ENCODE measurements around the gene PRKN. TPM values are rescaled to one million over a fixed set of nuclear protein-coding genes. Genes with fewer than 3 reads are reported as not detected.

PRKN gene
- total RNA-seq, 1 experiment from 2014 or later = 1.2 TPM

DNA sequence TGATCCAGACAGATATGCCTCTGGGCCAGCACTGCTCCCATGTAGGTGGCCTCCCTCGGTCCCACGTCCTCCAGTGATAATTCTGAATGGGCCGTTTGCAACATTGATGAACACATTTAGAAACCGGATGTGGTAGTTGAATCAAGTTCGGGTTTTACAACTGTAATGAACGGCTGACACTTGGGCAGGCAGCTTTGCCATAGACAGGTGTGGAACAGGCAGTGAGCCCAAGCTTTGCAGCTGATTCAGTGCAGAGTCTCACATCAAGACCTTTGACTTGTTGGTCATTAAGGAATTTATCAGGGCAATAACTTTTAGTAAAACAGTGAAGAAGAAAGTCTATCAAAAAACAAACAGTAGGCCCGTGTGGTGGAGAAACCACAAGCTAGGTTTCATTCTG lies 987.1 kb downstream of the PRKN start:
- CTCF ChIA-PET = no interaction called here
- no TSS peak for BruUV-seq (replicated peaks)

GRCh38 chr6:161736781-161737292 lies 990.7 kb downstream of the PRKN start:
- TF ChIP-seq EZH2 (IDR thresholded peaks at IDR 0.05; ENCODE audit: borderline replicate concordance, low read depth, low read length, poor library complexity, severe bottlenecking) = no peak
- TF ChIP-seq, protein P1, sequence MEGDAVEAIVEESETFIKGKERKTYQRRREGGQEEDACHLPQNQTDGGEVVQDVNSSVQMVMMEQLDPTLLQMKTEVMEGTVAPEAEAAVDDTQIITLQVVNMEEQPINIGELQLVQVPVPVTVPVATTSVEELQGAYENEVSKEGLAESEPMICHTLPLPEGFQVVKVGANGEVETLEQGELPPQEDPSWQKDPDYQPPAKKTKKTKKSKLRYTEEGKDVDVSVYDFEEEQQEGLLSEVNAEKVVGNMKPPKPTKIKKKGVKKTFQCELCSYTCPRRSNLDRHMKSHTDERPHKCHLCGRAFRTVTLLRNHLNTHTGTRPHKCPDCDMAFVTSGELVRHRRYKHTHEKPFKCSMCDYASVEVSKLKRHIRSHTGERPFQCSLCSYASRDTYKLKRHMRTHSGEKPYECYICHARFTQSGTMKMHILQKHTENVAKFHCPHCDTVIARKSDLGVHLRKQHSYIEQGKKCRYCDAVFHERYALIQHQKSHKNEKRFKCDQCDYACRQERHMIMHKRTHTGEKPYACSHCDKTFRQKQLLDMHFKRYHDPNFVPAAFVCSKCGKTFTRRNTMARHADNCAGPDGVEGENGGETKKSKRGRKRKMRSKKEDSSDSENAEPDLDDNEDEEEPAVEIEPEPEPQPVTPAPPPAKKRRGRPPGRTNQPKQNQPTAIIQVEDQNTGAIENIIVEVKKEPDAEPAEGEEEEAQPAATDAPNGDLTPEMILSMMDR (conservative IDR thresholded peaks at IDR 0.05; ENCODE audit: low read depth, low read length) = no peak
- no peak for DNase-seq (ENCODE audit: low spot score)
- no peak overlapping the region for H3K4me3 ChIP-seq (ENCODE audit: low read depth, low read length, poor library complexity, severe bottlenecking)
- H3K36me3 ChIP-seq (ENCODE audit: insufficient read depth, low read length, poor library complexity, severe bottlenecking) = no peaks in the 10 kb centered on the region
- ChIA-PET POLR2A (ENCODE audit: low non-redundant PET) (no interaction called here), CTCF (no interaction called here)
- no peak overlapping the region for H3K27ac ChIP-seq (ENCODE audit: low read depth, low read length, poor library complexity, severe bottlenecking)
- no peaks in the 10 kb centered on the region for H3K27me3 ChIP-seq (replicated peaks; ENCODE audit: insufficient read depth, low read depth, low read length, poor library complexity)
- BruUV-seq (replicated peaks) = no TSS peak
- H3K4me1 ChIP-seq (ENCODE audit: insufficient read depth, low read length, poor library complexity, severe bottlenecking) = no peaks in the 10 kb centered on the region
- intact Hi-C loops (cut with micrococcal nuclease; ENCODE audit: unreplicated experiment) = no loop called here
- no peaks in the 10 kb centered on the region for H3K9me3 ChIP-seq (ENCODE audit: low read depth, low read length, poor library complexity, severe bottlenecking)

More for the DNA sequence above, 987.1 kb downstream of the PRKN start:
- H3K27ac ChIP-seq (ENCODE audit: low read depth, low read length, poor library complexity, severe bottlenecking) = no peak overlapping the region
- H3K4me1 ChIP-seq (ENCODE audit: insufficient read depth, low read length, poor library complexity, severe bottlenecking) = no peaks in the 10 kb centered on the region
- no peaks in the 10 kb centered on the region for H3K9me3 ChIP-seq (ENCODE audit: low read depth, low read length, poor library complexity, severe bottlenecking)
- H3K27me3 ChIP-seq (replicated peaks; ENCODE audit: insufficient read depth, low read depth, low read length, poor library complexity) = no peaks in the 10 kb centered on the region
- no peaks in the 10 kb centered on the region for H3K36me3 ChIP-seq (ENCODE audit: insufficient read depth, low read length, poor library complexity, severe bottlenecking)
- POLR2A ChIA-PET (ENCODE audit: low non-redundant PET) = no interaction called here
- H3K4me3 ChIP-seq (ENCODE audit: low read depth, low read length, poor library complexity, severe bottlenecking) = no peak overlapping the region
- no peak for DNase-seq (ENCODE audit: low spot score)
- TF ChIP-seq, protein P1 (conservative IDR thresholded peaks at IDR 0.05; ENCODE audit: low read depth, low read length) = no peak
- TF ChIP-seq EZH2 (IDR thresholded peaks at IDR 0.05; ENCODE audit: borderline replicate concordance, low read depth, low read length, poor library complexity, severe bottlenecking) = no peak
- intact Hi-C loops (cut with micrococcal nuclease; ENCODE audit: unreplicated experiment) = no loop called here

DNA sequence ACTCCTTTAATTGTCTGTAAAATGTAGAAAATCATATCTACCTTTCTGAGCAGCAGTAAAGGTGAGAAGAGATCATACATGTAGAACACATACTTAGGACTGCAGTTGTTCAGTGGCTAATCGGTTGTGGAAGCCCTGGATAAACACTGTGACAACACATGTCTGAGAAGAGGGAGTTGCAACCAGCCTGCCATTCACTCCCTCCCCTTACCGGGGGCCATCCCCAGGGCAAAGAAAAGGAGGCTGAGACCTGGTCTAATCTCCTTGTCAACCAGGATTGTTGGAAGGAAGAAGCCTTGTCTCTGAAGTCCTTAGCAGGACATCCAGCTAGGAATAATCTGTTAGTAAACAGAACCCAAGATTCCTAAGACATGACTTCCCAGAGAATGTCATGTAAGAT lies 991.2 kb downstream of the PRKN start:
- DNase-seq (ENCODE audit: low spot score) = no peak
- no peaks in the 10 kb centered on the region for H3K4me1 ChIP-seq (ENCODE audit: insufficient read depth, low read length, poor library complexity, severe bottlenecking)
- H3K9me3 ChIP-seq (ENCODE audit: low read depth, low read length, poor library complexity, severe bottlenecking) = no peaks in the 10 kb centered on the region
- H3K27me3 ChIP-seq (replicated peaks; ENCODE audit: insufficient read depth, low read depth, low read length, poor library complexity) = no peaks in the 10 kb centered on the region
- no peak for TF ChIP-seq EZH2 (IDR thresholded peaks at IDR 0.05; ENCODE audit: borderline replicate concordance, low read depth, low read length, poor library complexity, severe bottlenecking)
- TF ChIP-seq, protein P1 (conservative IDR thresholded peaks at IDR 0.05; ENCODE audit: low read depth, low read length) = no peak
- no peak overlapping the region for H3K27ac ChIP-seq (ENCODE audit: low read depth, low read length, poor library complexity, severe bottlenecking)
- H3K36me3 ChIP-seq (ENCODE audit: insufficient read depth, low read length, poor library complexity, severe bottlenecking) = no peaks in the 10 kb centered on the region
- ChIA-PET POLR2A (ENCODE audit: low non-redundant PET) (no interaction called here), CTCF (no interaction called here)
- H3K4me3 ChIP-seq (ENCODE audit: low read depth, low read length, poor library complexity, severe bottlenecking) = no peak overlapping the region
- BruUV-seq (replicated peaks) = no TSS peak
- intact Hi-C loops (cut with micrococcal nuclease; ENCODE audit: unreplicated experiment) = no loop called here

All from A673 (cell line).